Kidney (tissue), 14 donors: ENCODE measurements around the gene MACC1. TPM values are rescaled to one million over a fixed set of nuclear protein-coding genes. Genes with fewer than 3 reads are reported as not detected.

Source experiments
- DNase-seq, 5 donors: peaks; one replicate each; pipeline ENCODE4 v3.0.0-alpha.2; 2013 to 2020
- FAIRE-seq: peaks from 2 replicates; lab custom pipeline; 2012; peaks lifted over from hg19 to GRCh38; lab: Jason Lieb, UNC
- H3K27ac ChIP-seq, 2 donors: one replicate each; pipeline ENCODE4 v1.7.0; 2013; ENCODE audit warnings: low read depth in 2 of 2, low read length in 2 of 2, inconsistent platforms in 1 of 2
- H3K27me3 ChIP-seq: one replicate; pipeline ENCODE4 v1.7.1; 2013; ENCODE audit warnings: low read length, inconsistent platforms; ENCODE audit not compliant: control insufficient read depth, insufficient read depth
- H3K36me3 ChIP-seq, 3 donors: one replicate each; pipeline versions ENCODE4 v1.7.0 to v1.7.1; 2013; ENCODE audit warnings: low read length in 3 of 3, control low read depth in 1 of 3, inconsistent platforms in 1 of 3; ENCODE audit not compliant: insufficient read depth in 3 of 3, control insufficient read depth in 2 of 3
- H3K4me1 ChIP-seq, 3 donors: one replicate each; pipeline versions ENCODE4 v1.7.0 to v1.7.1; 2013; ENCODE audit warnings: low read length in 3 of 3, inconsistent platforms in 1 of 3, low read depth in 1 of 3; ENCODE audit not compliant: control insufficient read depth in 2 of 3, insufficient read depth in 2 of 3
- H3K4me3 ChIP-seq, 3 donors: one replicate each; pipeline versions ENCODE4 v1.7.0 to v1.8.1; 2013; ENCODE audit warnings: low read length in 3 of 3, control low read depth in 1 of 3, inconsistent platforms in 1 of 3
- H3K9ac ChIP-seq, 3 donors: one replicate each; pipeline versions ENCODE4 v1.7.0 to v1.7.1; 2013; ENCODE audit warnings: low read length in 3 of 3, control low read depth in 1 of 3, inconsistent platforms in 1 of 3
- H3K9me3 ChIP-seq, 3 donors: one replicate each; pipeline versions ENCODE4 v1.7.0 to v1.7.1; 2013; ENCODE audit warnings: low read length in 3 of 3, control low read depth in 1 of 3, inconsistent platforms in 1 of 3; ENCODE audit not compliant: control insufficient read depth in 2 of 3, insufficient read depth in 1 of 3
- CTCF ChIP-seq: IDR thresholded peaks from 3 replicates; pipeline ENCODE4 v1.5.1; 2012; ENCODE audit warnings: mild to moderate bottlenecking, moderate library complexity, borderline replicate concordance; ENCODE audit not compliant: insufficient read depth; ENCODE audit errors: extremely low read depth
- intact Hi-C: fragments of 100-400 bp; cut with DNase I; formaldehyde crosslinking; loops from one replicate; pipeline ENCODE4 v1.11.1; 2022
- polyA plus RNA-seq: library from polyadenylated mRNA; stranded (reverse); fragments of 350-450 nt; fragmentation: Illumina TruSeq; extraction: RNeasy Lipid Tissue Mini Kit (QIAGEN cat#74804); gene quantifications from one replicate; pipeline ENCODE4 v1.2.3, GENCODE V29; 2014; ENCODE audit warnings: low read depth, low replicate concordance; ENCODE audit not compliant: insufficient read depth
- total RNA-seq: library from RNA; stranded (reverse); fragmentation: NEBNext Ultra II Directional; extraction: Animal tissue kit (Norgen Biotek cat#: 25700); gene quantifications from one replicate; pipeline ENCODE4 v1.2.1, GENCODE V29; 2021
- donor health status: control.
- donor health status: control.
- donor health status: control.
- donor health status: control.
- donor health status: control.
- donor health status: DM: yes; HTN: yes; CAD: no.
- donor health status: Normal renal cell carcinoma (clear cell type).

MACC1 gene
- total and polyA plus RNA-seq, 2 donors from 2014 or later: 3.7 to 72.6 TPM

GRCh38 chr7:20199015-20199737, 18.0 kb downstream of the MACC1 start:
- no peak for TF ChIP-seq CTCF
- FAIRE-seq (peak; percentile 86), DNase-seq (peak in 3 of 5 donors; percentile 47 to 81 (median 48))
- Histone ChIP-seq H3K9ac (no peak overlapping the region), H3K4me3 (no peak overlapping the region), H3K27me3 (no peaks in the 10 kb centered on the region), H3K27ac (peak overlapping the region; percentile 2 to 33), H3K36me3 (no peaks in the 10 kb centered on the region), H3K4me1 (peaks cover 0 to 15% (median 0%) of the 10 kb centered on the region in 3 donors), H3K9me3 (no peaks in the 10 kb centered on the region)
- intact Hi-C loops: no loop called here

- Histone ChIP-seq H3K9ac (no peak overlapping the region), H3K36me3 (no peaks in the 10 kb centered on the region), H3K4me1 (peaks cover 0 to 14% (median 0%) of the 10 kb centered on the region in 3 donors), H3K27ac (no peak overlapping the region), H3K4me3 (no peak overlapping the region), H3K9me3 (no peaks in the 10 kb centered on the region), H3K27me3 (no peaks in the 10 kb centered on the region)
- intact Hi-C loops: no loop called here
- no peak for DNase-seq
- TF ChIP-seq CTCF: no peak
- FAIRE-seq: no peak
These were observed 18.9 kb downstream of the MACC1 start for GRCh38 chr7:20198260-20198659.

- FAIRE-seq (peak; percentile 35), DNase-seq (no peak)
- peak; percentile 26 for TF ChIP-seq CTCF
- no peak overlapping the region for H3K27ac ChIP-seq
- no peak overlapping the region for H3K9ac ChIP-seq
- H3K4me3 ChIP-seq: no peak overlapping the region
- H3K9me3 ChIP-seq: no peaks in the 10 kb centered on the region
- peaks cover 0 to 10% (median 0%) of the 10 kb centered on the region in 3 donors for H3K4me1 ChIP-seq
- no peaks in the 10 kb centered on the region for H3K36me3 ChIP-seq
- intact Hi-C loops: no loop called here
- H3K27me3 ChIP-seq: no peaks in the 10 kb centered on the region
These were observed 19.3 kb downstream of the MACC1 start for GRCh38 chr7:20197837-20198236.
